RWPE1 (cell line): ENCODE measurements around the gene TSKU.
A peak's percentile ranks its signal among the peaks of the same experiment; 100 is the strongest.

Experiments used
- CTCF ChIA-PET: fragments of 350-600 bp; sonication (Branson Sonifier 250); formaldehyde crosslinking; extraction: SDS; loops from one replicate; lab custom pipeline; 2021; lab: Yijun Ruan, JAX
- POLR2A ChIA-PET: fragments of 400-600 bp; formaldehyde crosslinking; extraction: SDS; loops from one replicate; lab custom pipeline; 2020; ENCODE audit warnings: antibody characterized with exemption; ENCODE audit not compliant: low non-redundant PET; lab: Yijun Ruan, JAX
- DNase-seq: peaks from one replicate; pipeline ENCODE4 v3.0.0; 2012; ENCODE audit warnings: low spot score
- H3K27ac ChIP-seq: fragments of 450-650 bp; 2 replicates; pipeline ENCODE4 v1.5.1; 2017
- TF ChIP-seq, protein P1 (sequence below): fragments of 450-650 bp; conservative IDR thresholded peaks from 2 replicates; pipeline ENCODE4 v1.5.1; 2017; ENCODE audit warnings: low read depth, mild to moderate bottlenecking

TSKU gene

DNA sequence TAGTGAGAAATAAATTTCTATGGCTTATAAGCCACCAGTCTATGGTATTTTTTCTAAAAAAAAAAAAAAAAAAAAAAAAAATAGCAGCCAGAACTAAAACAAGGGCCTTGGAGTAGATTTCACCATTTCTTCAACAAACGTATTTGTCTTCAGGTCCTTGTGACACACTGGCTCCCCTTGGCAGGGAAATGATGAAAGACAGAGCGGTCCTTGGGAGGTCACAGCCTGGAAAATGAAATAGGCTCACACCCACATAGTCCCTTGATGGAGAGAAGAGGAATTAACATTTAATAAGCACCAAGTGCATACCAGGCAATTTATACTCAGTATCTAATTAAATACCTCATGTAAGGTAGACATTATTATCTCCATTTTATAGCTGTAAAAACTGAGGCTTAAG lies 51.9 kb downstream of the TSKU start:
- TF ChIP-seq, protein P1, sequence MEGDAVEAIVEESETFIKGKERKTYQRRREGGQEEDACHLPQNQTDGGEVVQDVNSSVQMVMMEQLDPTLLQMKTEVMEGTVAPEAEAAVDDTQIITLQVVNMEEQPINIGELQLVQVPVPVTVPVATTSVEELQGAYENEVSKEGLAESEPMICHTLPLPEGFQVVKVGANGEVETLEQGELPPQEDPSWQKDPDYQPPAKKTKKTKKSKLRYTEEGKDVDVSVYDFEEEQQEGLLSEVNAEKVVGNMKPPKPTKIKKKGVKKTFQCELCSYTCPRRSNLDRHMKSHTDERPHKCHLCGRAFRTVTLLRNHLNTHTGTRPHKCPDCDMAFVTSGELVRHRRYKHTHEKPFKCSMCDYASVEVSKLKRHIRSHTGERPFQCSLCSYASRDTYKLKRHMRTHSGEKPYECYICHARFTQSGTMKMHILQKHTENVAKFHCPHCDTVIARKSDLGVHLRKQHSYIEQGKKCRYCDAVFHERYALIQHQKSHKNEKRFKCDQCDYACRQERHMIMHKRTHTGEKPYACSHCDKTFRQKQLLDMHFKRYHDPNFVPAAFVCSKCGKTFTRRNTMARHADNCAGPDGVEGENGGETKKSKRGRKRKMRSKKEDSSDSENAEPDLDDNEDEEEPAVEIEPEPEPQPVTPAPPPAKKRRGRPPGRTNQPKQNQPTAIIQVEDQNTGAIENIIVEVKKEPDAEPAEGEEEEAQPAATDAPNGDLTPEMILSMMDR = no peak
- ChIA-PET CTCF (interaction anchor here (0.6 to 0.9 kb wide), 3 partner anchors 84 to 116 kb away, joined by 3 read pairs; no protein-coding TSS in a partner anchor), POLR2A (no interaction called here)
- H3K27ac ChIP-seq = no peak overlapping the region
- no peak for DNase-seq

DNA sequence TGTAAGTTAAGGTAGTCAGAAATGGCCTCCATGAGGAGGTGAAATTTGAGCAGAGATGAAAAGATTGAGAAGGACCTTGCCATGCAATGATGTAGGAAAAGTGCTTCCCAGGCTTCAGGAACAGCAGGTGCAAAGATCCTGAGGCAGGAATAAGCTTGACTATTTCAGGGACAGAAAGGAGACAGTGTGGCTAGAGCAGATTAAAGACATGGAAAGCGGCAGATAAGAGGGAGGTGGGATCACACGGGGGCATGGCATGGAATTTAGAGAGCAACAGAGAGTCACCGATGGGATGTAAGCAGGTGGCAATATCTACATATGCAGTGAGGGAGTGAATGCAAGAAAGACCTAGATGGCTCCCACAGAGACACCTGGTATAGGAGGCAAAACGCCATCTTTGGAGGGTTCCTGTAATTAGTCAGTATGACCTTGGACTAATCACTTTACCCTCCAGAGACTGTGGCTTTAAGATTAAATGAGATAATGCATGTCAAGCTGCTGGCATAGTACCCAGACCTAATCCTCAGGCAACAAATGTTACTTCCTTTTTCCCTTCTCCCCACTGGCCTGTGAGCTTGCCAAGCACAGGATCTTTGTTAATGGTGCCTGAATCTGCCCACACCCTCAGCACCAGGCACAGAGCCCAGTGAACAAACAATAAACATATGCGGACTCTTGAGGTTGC lies 52.9 kb downstream of the TSKU start:
- CTCF ChIA-PET = interaction anchor here (0.6 to 0.9 kb wide), 3 partner anchors 83 to 115 kb away, joined by 3 read pairs; no protein-coding TSS in a partner anchor
- TF ChIP-seq, protein P1 = no peak
- peak; percentile 30 for DNase-seq
- peak overlapping the region; percentile 82 for H3K27ac ChIP-seq
- POLR2A ChIA-PET = no interaction called here

DNA sequence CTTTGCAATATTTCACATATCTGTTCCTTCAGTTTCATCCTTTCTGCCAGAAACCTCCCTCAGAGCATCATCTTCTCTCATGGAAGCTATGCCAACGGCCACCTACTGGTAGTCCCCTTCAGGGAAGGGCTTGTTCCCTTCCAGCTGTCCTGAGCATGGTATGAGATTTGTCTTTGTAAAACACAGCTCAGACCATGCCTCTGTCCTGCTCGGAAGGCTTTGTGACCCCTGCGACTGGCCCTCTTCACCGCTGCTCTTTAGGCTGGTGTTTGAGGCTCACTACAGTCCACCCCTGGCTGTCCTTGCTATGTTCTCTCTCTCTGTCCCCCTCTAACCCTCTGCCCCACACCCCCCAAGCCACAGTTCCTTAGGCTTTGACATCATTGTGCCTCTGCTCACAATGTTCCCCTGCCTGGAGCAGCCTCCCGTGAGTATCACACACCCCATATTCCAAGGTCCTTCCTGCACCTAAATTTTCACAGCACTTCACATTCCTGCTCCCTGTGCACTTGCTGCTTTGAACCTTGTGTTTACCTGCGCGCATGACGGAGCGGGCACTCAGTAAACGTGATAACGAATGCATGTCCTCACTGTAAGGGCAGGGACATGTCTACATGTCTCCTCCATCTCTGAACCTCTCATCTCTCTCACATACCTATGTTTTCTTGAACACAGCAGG lies 53.6 kb downstream of the TSKU start:
- ChIA-PET POLR2A (no interaction called here), CTCF (no interaction called here)
- no peak for DNase-seq
- TF ChIP-seq, protein P1 = no peak; the same call in 1 of the 2 replicates
- H3K27ac ChIP-seq = peak overlapping the region; percentile 82

DNA sequence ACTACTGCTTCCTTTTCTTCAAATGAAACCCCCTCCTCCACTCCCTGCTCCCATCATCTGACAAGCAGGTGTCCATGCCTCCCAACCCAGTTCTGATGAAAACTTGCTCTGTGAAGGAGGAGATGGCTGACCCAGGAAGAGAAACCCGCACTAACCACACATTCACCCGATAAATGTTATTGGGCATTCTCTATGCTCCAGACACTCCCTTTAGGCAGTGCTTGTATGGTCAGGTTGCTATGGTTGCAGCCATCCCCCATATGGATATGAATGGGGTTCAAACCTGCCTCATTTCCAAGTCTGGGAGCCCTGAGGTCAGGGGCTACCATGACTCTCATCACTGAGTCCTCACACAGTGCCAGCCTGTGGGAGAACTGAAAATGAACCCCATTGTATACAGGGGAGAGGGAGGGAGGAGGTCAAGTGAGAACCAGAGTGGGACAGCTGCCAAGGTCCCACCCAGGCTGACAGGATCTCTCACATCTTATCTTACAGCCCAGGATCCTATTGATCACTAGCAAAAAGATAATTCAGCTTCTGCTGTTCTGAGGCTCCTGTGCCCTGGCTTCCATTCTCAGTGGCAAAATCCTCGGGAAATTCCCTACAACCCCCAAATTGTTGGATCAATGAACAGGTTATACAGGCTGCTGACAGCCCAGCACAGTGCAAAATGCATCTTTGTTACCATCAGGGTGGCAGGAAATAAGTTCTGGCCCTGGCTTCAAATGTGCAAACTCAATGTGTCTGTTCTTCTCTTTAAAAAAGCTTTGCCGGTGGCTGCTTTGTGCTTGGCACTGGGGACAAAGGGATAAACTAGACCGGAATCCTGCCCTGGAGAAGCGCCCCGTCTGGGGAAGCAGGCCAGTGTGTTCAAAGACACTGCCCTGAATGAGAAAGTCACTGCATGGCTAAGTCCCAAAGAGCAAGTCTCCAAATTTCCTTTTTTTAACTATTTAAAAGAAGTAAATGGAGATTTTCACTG lies 54.8 kb downstream of the TSKU start:
- POLR2A ChIA-PET = no interaction called here
- no peak for DNase-seq
- CTCF ChIA-PET = no interaction called here
- TF ChIP-seq, protein P1 = no peak
- H3K27ac ChIP-seq = no peak overlapping the region

DNA sequence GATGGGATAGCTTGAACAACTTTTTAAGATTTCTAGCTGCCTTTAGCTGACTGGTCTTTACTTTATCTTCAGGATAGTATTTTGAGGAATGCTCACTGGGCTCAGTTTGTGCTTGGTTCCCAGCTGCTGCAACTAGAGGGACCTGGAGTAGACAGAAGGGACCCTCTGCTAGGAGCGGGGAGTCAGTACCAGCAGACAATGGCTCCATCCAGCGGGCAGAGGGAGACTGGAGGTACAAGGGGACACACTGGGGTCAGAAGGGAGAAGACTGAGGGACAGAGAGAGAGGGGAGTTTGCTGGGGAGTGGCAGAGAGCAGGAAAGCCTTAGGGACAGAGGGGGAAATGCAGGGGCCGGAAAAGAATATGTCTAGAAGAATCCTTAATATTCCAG lies 55.5 kb downstream of the TSKU start:
- DNase-seq = no peak
- ChIA-PET POLR2A (no interaction called here), CTCF (no interaction called here)
- no peak overlapping the region for H3K27ac ChIP-seq
- TF ChIP-seq, protein P1 = no peak

DNA sequence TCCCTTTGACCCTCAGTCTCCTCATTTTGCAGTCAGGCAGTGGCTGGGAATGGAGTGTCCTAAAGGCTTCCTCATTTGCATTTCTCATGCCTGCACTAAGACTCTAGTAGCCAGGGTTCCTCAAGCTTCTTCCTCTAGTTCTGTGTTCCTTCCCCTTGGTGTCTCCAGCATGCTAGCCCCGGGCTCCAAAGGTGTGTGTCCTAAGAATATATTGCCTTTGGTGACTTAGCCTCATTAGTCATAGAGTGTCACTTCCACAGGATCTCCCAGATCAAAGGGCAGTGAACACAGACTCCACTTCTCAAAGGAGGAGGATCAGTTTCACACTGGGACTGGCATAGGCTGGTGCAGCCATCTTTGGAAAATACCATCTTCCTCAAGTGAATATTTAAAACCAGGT lies 56.2 kb downstream of the TSKU start:
- no peak for DNase-seq
- POLR2A ChIA-PET = no interaction called here
- H3K27ac ChIP-seq = no peak overlapping the region
- TF ChIP-seq, protein P1 = no peak
- CTCF ChIA-PET = interaction anchor here (0.7 kb wide), 1 partner anchor 1602 kb away, joined by 5 read pairs; no protein-coding TSS in a partner anchor
